Suprapubic skin (tissue), 4 donors: ENCODE results near the gene MMP1. TPM values are rescaled to one million over a fixed set of nuclear protein-coding genes. Genes with fewer than 3 reads are reported as not detected.

ENCODE experiments used
- DNase-seq, 2 donors: peaks; one replicate each; pipeline ENCODE4 v3.0.0-alpha.2; 2019; ENCODE audit warnings: low spot score in 2 of 2
- H3K27ac ChIP-seq: fragments of 200-600 bp; sonication (generic); one replicate; pipeline ENCODE4 v1.5.1; 2019
- H3K27me3 ChIP-seq: fragments of 200-600 bp; sonication (generic); one replicate; pipeline ENCODE4 v1.5.1; 2019
- H3K36me3 ChIP-seq: fragments of 200-600 bp; sonication (generic); one replicate; pipeline ENCODE4 v1.5.1; 2019
- H3K4me1 ChIP-seq: fragments of 200-600 bp; sonication (generic); one replicate; pipeline ENCODE4 v1.5.1; 2019
- H3K4me3 ChIP-seq: fragments of 200-600 bp; sonication (generic); one replicate; pipeline ENCODE4 v1.5.1; 2019; ENCODE audit warnings: mild to moderate bottlenecking
- H3K9me3 ChIP-seq: fragments of 200-600 bp; sonication (generic); one replicate; pipeline ENCODE4 v1.5.1; 2019
- EP300 ChIP-seq: sonication (generic); formaldehyde crosslinking; IDR thresholded peaks from one replicate; pipeline ENCODE4 v1.6.1; 2017; ENCODE audit warnings: antibody characterized with exemption
- POLR2A ChIP-seq, 2 donors: fragments of 450-650 bp; IDR thresholded peaks; one replicate each; pipeline ENCODE4 v1.6.1; 2017; ENCODE audit warnings: antibody characterized with exemption in 2 of 2, mild to moderate bottlenecking in 2 of 2, moderate library complexity in 2 of 2
- POLR2AphosphoS5 ChIP-seq, 3 donors: sonication (generic); formaldehyde crosslinking; IDR thresholded peaks; one replicate each; pipeline ENCODE4 v1.6.1; 2017; ENCODE audit warnings: antibody characterized with exemption in 3 of 3
- WGBS: methylation state at CpG from one replicate; pipeline ENCODE4 v1.1.5; 2018; 5-methylcytosine and 5-hydroxymethylcytosine counted together
- total RNA-seq, 4 donors: library from RNA; depleted of rRNA; stranded (reverse); fragments of >200 nt; gene quantifications; one replicate each; pipeline ENCODE4 v1.1.0, GENCODE V29; 2016
- TF ChIP-seq, protein P1 (sequence below), 2 donors: fragments of 200-600 bp in 1 of 2; fragments of 450-650 bp in 1 of 2; sonication (generic) in 1 of 2; IDR thresholded peaks; one replicate each; pipeline ENCODE4 v1.5.1; 2016 to 2019; ENCODE audit warnings: antibody characterized with exemption in 2 of 2, mild to moderate bottlenecking in 1 of 2, moderate library complexity in 1 of 2

The MMP1 gene
- total RNA-seq, 4 donors from 2014 or later: 0.40 TPM; not detected in 3

DNA sequence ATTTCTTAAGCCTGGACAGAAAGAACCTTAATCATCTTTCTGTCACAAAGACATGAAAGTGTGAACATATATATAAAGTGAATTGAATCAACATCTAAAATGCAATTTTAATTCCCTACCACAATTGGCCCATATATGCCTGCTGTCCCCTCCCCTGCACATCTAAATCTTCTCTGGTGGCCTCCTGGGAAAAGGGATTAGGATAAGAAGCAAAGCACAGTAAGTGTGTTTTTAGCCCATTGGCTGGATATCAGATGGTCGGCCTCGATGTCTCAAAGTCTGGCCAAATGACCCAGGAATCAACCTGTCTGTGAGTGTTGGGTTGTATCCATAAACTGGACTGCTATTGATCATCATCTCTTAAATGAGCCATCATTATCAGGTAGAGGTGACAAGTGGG, 39.7 kb upstream of the MMP1 start:
- H3K27ac ChIP-seq: no peak overlapping the region
- WGBS: 72% methylated on average over 2 of the region's 2 CpGs
- H3K9me3 ChIP-seq: no peaks in the 10 kb centered on the region
- no peaks in the 10 kb centered on the region for H3K4me1 ChIP-seq
- no peaks in the 10 kb centered on the region for H3K36me3 ChIP-seq
- H3K27me3 ChIP-seq: no peaks in the 10 kb centered on the region
- no peak overlapping the region for H3K4me3 ChIP-seq
- TF ChIP-seq EP300 (no peak), POLR2AphosphoS5 (IDR thresholded peaks at IDR 0.05) (no peak), POLR2A (IDR thresholded peaks at IDR 0.05) (no peak)
- TF ChIP-seq, protein P1, sequence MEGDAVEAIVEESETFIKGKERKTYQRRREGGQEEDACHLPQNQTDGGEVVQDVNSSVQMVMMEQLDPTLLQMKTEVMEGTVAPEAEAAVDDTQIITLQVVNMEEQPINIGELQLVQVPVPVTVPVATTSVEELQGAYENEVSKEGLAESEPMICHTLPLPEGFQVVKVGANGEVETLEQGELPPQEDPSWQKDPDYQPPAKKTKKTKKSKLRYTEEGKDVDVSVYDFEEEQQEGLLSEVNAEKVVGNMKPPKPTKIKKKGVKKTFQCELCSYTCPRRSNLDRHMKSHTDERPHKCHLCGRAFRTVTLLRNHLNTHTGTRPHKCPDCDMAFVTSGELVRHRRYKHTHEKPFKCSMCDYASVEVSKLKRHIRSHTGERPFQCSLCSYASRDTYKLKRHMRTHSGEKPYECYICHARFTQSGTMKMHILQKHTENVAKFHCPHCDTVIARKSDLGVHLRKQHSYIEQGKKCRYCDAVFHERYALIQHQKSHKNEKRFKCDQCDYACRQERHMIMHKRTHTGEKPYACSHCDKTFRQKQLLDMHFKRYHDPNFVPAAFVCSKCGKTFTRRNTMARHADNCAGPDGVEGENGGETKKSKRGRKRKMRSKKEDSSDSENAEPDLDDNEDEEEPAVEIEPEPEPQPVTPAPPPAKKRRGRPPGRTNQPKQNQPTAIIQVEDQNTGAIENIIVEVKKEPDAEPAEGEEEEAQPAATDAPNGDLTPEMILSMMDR (IDR thresholded peaks at IDR 0.05): no peak
- DNase-seq: no peak

DNA sequence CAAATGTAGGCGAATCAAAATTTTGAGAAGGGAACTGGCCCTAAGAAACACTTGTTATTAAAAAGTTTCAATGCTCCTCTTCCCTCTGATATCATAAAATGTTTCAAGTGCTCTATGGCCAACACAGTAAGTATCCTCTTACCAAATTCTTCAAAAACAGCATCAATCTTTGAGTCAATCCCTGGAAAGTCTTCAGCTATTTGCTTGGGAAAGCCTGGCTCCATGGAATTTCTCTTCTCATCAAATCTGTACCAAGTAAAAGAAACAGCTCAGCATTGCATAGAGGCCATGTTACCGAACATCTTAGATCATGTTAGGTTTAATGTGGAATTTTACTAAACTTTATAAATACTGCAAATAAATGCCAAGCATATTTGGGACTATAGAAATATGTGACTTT, 39.2 kb upstream of the MMP1 start:
- no peak overlapping the region for H3K27ac ChIP-seq
- WGBS: 91% methylated on average over 2 of the region's 2 CpGs
- H3K9me3 ChIP-seq: no peaks in the 10 kb centered on the region
- no peaks in the 10 kb centered on the region for H3K4me1 ChIP-seq
- no peak overlapping the region for H3K4me3 ChIP-seq
- H3K27me3 ChIP-seq: no peaks in the 10 kb centered on the region
- DNase-seq: no peak
- H3K36me3 ChIP-seq: no peaks in the 10 kb centered on the region
- no peak for TF ChIP-seq POLR2A (IDR thresholded peaks at IDR 0.05)

DNA sequence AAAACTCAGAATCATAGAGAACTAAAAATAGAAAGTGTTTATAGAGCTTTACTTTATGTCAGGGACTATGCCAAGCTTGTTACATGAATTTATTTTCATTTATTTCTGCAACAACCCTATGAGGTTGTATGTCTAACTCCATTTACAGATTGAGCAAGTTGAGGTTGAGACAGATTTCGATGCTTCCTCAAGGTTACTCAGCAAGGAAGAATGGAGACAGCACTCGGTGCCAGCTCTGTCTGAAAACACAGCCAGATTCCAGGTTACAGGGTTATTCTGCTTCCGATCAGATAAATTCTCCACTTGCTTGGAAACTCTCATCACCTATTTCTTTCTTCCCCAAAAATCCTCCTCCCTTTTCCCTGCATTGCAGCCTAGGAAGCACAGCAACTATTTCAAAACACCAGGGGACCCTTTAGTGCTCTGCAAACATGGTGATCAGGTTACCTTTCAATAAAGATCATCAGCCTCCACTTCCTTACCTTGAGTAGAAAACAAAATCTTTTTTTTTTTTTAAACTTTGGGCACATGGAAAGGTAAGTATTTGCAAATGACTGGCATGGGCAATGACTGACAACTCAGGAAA, 38.4 kb upstream of the MMP1 start:
- DNase-seq: no peak
- whole genome bisulfite sequencing: 37% methylated on average over 3 of the region's 3 CpGs
- H3K9me3 ChIP-seq: no peaks in the 10 kb centered on the region
- H3K27me3 ChIP-seq: peaks cover 3% of the 10 kb centered on the region
- no peaks in the 10 kb centered on the region for H3K36me3 ChIP-seq
- no peak overlapping the region for H3K27ac ChIP-seq
- no peaks in the 10 kb centered on the region for H3K4me1 ChIP-seq
- H3K4me3 ChIP-seq: no peak overlapping the region
- TF ChIP-seq EP300 (no peak), POLR2AphosphoS5 (IDR thresholded peaks at IDR 0.05) (no peak), POLR2A (IDR thresholded peaks at IDR 0.05) (no peak)
- TF ChIP-seq, protein P1 (IDR thresholded peaks at IDR 0.05): no peak

DNA sequence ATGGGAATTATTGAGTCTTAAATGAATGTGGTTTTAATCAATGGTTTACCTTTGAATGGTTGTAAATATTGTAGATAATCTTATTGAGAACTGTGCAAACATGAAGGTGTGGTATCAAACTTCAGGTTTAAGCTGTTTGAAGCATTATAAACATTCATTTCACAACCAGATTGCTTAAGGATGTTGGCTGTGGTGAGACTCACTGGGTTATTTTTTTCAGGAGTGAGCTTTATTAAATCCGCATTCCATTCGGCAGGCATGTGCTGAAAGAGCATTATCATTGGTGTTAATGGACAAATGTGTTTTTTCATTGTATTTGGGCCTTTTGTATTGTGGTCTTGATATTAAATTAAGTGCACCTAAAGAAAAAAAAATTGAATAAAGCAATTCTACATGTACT, 35.8 kb upstream of the MMP1 start:
- no peak overlapping the region for H3K27ac ChIP-seq
- H3K27me3 ChIP-seq: peaks cover 9% of the 10 kb centered on the region
- TF ChIP-seq POLR2AphosphoS5 (IDR thresholded peaks at IDR 0.05): no peak
- no peak for TF ChIP-seq POLR2A (IDR thresholded peaks at IDR 0.05)
- no peaks in the 10 kb centered on the region for H3K4me1 ChIP-seq
- no peaks in the 10 kb centered on the region for H3K36me3 ChIP-seq
- 82% methylated on average over 2 of the region's 2 CpGs for WGBS
- H3K9me3 ChIP-seq: no peaks in the 10 kb centered on the region
- no peak for DNase-seq
- no peak overlapping the region for H3K4me3 ChIP-seq

DNA sequence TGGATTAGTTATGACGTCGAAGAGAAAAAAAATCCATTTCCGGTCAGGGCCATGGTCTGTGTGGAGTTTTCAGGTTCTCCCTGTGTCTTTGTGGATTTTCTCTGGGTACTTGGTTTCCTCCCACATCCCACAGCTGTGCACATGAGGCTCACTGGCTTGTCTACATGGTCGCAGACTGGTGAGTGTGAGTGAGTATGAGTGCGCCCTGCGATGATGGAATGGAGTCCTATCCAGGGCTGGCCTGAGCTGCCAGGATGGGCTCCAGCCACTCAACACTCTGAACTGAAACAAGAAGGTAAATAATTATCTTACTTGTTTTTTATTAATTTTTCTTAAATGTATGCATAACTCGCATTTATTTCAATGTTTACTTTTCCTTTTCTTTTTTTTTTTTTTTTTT, 34.7 kb upstream of the MMP1 start:
- H3K27ac ChIP-seq: no peak overlapping the region
- DNase-seq: no peak
- no peaks in the 10 kb centered on the region for H3K36me3 ChIP-seq
- TF ChIP-seq POLR2AphosphoS5 (IDR thresholded peaks at IDR 0.05): no peak
- no peaks in the 10 kb centered on the region for H3K9me3 ChIP-seq
- peaks cover 9% of the 10 kb centered on the region for H3K27me3 ChIP-seq
- 92% methylated on average over 7 of the region's 7 CpGs for WGBS
- no peak overlapping the region for H3K4me3 ChIP-seq
- no peaks in the 10 kb centered on the region for H3K4me1 ChIP-seq

DNA sequence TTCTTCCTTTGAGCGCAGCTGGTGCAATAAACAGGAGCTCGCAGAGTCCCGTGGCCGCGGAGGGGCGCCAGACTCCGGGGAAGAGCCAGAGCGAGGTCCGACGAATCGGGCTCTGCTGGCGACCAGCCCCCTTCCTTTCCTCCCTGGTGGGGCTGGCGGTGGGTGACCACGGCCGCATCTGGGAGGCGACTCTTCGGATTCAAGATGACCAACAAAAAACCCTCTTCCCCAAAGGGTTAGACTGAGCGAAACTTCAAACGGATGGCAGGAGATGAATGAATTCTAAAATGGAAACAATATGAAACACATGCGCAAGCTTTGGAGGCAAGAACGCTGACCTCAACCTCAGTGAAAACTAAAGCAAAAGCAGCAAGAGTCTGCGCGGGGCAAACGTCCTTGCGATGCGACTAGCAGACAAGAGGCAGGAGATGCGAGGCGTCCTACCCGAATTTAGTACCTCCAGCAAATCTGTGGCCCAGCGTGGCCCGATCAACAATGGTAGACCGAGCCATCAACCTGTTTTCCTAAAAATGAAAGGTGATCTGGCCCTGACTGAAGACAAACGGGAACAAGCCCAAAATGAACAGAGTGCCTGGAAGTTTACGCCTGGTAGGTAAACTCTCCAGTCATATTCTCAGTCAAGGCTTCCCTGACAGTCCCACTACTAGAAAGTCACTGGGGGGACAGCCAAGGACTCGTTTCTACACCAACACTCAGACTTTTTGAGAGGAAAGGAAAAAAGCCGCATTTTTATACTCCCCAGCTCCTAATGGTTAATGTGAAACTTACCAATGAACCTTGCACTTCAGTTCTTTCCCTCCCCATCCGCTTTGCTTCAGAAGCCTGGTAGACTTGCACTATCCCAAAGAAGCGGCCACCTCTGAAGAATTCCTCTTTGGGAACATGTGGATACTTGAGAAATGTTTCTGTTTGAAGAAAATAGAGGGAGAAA, 33.8 kb upstream of the MMP1 start:
- no peaks in the 10 kb centered on the region for H3K36me3 ChIP-seq
- DNase-seq: peak in 1 of 2 donors; percentile 82
- peak overlapping the region; percentile 29 for H3K4me3 ChIP-seq
- no peaks in the 10 kb centered on the region for H3K4me1 ChIP-seq
- H3K27me3 ChIP-seq: peaks cover 9% of the 10 kb centered on the region
- TF ChIP-seq POLR2AphosphoS5 (IDR thresholded peaks at IDR 0.05): no peak
- TF ChIP-seq, protein P1 (IDR thresholded peaks at IDR 0.05): peak in 1 of 2 donors; percentile 30
- TF ChIP-seq EP300: no peak
- TF ChIP-seq POLR2A (IDR thresholded peaks at IDR 0.05): no peak
- H3K9me3 ChIP-seq: no peaks in the 10 kb centered on the region
- 49% methylated on average over 38 of the region's 38 CpGs for WGBS
- peak overlapping the region; percentile 8 for H3K27ac ChIP-seq
